ENCODE data around the gene GPC2. TPM values are rescaled to one million over a fixed set of nuclear protein-coding genes. Genes with fewer than 3 reads are reported as not detected.
"Not testable (repeated sequence)": the region's sequence is repeated elsewhere in the genome, so short reads cannot be mapped to it uniquely, and the experiment has no call there.

The GPC2 gene, protein sequence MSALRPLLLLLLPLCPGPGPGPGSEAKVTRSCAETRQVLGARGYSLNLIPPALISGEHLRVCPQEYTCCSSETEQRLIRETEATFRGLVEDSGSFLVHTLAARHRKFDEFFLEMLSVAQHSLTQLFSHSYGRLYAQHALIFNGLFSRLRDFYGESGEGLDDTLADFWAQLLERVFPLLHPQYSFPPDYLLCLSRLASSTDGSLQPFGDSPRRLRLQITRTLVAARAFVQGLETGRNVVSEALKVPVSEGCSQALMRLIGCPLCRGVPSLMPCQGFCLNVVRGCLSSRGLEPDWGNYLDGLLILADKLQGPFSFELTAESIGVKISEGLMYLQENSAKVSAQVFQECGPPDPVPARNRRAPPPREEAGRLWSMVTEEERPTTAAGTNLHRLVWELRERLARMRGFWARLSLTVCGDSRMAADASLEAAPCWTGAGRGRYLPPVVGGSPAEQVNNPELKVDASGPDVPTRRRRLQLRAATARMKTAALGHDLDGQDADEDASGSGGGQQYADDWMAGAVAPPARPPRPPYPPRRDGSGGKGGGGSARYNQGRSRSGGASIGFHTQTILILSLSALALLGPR
- 1 to 10 TPM in 3 of 6 experiments, under 1 TPM in 3; 0.57 to 1.4 (median 0.86) TPM for total RNA-seq (2021; fragmentation: NEBNext Ultra II Directional; extraction: Animal tissue kit (Norgen Biotek cat#: 25700))
- long read RNA-seq, result 0 reads

DNA sequence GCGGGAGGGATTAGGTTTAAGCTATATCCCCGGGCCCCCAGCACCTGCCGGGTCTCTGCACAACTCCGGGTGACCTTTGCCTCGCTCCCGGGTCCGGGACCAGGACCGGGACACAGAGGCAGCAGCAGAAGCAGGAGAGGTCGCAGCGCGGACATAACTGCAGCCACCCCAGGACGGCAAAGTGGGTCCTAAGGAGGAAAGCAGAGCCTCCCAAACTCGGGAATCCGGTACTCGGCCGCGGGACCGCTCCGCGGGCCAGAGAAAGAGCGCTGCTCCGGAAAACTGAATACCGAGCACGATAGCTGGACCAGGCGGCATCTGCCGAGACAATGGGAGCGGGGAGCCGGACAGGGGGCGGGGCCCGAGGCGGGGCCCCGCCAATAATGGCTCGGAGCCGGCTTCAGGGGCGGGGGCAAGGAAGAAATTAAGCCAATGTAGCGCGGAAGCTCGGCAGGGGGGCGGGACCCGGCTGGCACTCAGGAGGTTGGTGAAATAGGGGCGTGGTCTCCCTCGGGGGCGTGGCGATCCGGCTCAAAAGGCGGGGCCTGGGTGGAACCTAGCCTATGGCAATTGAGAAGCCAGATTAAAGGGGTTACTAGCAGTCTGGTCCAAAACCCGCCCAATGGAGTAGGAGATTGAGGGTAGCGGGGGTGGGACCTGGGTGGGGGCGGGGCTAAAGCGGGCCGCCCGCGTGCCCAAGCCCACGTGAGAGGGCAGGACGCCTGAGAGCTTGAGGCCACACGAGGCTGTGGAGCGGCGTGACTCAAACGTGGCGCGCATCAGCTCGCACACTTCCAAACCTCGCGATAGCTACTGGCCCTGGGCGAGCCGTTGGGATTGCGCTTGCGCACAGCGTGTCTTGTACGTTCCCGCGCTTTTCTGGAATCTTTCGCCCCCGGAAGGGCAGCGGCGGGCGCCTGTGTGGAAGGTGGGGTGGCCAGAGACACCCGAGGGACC is at the start of gene GPC2, which contains the start of gene STAG3:
Gene GPC2 (minus strand): TSS at position 337 of the 957 bp plus-strand sequence. CDS start 182 bp downstream, at position 155.
Gene STAG3 (plus strand): TSS at position 874 of the 957 bp plus-strand sequence. CDS start 2,639 bp downstream, outside the sequence.
- H3K27me3 Mint-ChIP-seq (ENCODE audit: insufficient read depth), result peaks cover 14% of the 10 kb centered on the region
- no peaks in the 10 kb centered on the region for H3K36me3 Mint-ChIP-seq (ENCODE audit: low read depth)
- DNase-seq, result peak; percentile 91
- H3K4me3 Mint-ChIP-seq, result peak within 1 kb of the TSS; percentile 85
- H3K9me3 Mint-ChIP-seq, result no peaks in the 10 kb centered on the region
- H3K27ac Mint-ChIP-seq, result no peak within 1 kb of the TSS
- TF ChIP-seq, protein P1, sequence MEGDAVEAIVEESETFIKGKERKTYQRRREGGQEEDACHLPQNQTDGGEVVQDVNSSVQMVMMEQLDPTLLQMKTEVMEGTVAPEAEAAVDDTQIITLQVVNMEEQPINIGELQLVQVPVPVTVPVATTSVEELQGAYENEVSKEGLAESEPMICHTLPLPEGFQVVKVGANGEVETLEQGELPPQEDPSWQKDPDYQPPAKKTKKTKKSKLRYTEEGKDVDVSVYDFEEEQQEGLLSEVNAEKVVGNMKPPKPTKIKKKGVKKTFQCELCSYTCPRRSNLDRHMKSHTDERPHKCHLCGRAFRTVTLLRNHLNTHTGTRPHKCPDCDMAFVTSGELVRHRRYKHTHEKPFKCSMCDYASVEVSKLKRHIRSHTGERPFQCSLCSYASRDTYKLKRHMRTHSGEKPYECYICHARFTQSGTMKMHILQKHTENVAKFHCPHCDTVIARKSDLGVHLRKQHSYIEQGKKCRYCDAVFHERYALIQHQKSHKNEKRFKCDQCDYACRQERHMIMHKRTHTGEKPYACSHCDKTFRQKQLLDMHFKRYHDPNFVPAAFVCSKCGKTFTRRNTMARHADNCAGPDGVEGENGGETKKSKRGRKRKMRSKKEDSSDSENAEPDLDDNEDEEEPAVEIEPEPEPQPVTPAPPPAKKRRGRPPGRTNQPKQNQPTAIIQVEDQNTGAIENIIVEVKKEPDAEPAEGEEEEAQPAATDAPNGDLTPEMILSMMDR (IDR thresholded peaks at IDR 0.05), result no peak
- no peaks in the 10 kb centered on the region; the same call in 1 of the 2 replicates for H3K4me1 Mint-ChIP-seq (ENCODE audit: low read depth)

DNA sequence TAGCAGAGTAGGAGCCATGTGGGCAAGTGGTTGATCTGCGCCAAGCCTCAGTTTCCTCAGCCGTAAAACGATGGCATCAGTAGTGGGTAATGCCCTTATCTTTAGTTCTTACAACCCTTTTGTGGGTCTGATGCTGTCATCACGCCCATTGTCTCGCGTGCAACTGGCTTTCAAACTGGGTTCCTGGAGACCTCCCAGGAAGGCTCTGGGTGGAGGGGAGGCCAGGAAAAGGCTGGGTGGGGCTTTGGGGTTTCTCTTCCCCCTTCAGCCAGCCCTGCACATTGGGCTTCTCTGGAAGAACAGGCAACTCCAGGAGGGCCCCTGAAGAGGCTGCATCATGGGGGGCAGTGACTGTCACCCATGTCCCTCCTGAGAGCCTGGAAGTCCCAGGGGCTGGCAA is 47.7 kb upstream of the GPC2 start:
- not testable (repeated sequence) for H3K9me3 Mint-ChIP-seq; H3K27ac Mint-ChIP-seq; DNase-seq; H3K36me3 Mint-ChIP-seq (ENCODE audit: low read depth); H3K4me1 Mint-ChIP-seq (ENCODE audit: low read depth); H3K4me3 Mint-ChIP-seq; H3K27me3 Mint-ChIP-seq (ENCODE audit: insufficient read depth)

DNA sequence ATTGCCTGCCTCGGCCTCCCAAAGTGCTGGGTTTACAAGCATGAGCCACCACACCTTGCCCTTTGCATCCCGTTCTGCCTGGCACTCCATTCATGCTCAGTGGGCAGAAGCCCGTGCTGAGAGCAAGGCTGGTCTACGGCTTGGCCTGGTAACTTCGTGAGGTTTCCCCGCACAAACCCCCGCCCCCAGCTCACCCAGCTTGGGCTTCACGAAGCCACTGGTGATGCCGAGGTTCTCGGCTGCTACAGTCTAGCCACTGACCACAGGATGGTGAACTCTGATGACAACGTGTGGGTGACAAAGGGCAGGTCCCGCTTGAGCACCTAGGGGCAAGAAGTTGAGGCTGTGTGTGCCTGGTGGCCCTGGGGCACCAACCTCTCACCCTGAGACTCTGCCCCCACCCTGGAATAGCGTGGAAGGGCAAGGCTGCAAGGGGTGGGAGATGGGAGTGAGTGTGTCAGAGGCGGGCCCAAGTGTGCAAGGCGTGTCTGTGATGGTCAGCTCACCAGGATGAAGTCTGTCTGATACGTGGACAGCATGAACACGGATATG is 46.3 kb upstream of the GPC2 start:
- not testable (repeated sequence) for H3K27me3 Mint-ChIP-seq (ENCODE audit: insufficient read depth); H3K4me1 Mint-ChIP-seq (ENCODE audit: low read depth); H3K27ac Mint-ChIP-seq; H3K9me3 Mint-ChIP-seq; DNase-seq; H3K4me3 Mint-ChIP-seq; H3K36me3 Mint-ChIP-seq (ENCODE audit: low read depth)

DNA sequence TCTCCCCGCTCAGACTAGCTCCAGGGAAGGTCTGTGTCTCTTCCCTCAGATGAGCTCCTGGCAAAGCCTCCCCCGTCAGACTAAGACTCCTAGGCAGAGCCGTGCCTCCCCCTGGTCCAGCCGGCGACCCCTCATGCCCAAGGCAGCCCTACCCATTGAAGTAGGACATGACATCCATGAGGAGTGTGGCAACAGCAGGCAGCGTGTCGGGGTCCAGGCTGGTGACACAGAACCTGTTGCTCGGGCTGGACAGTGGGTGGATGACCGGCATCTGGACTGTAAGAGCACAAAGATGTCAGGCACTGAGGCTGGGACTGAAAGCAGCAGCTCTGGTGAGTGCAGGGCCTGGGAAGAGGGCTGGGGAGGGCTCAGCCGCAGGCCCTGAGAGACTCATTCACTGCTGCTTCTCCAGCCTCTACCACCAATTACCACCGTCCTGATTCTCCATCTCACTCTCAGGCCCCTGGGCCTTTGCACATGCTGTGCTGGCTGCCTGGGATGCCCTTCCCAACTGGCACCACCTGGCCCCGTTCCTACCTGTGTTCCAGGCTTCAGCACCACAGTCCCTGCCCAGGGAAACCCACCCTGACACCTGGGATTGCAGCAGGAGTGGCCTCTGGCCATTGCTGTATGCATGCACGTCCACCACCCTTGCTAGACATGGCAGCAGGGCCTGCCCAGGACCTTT is 45.4 kb upstream of the GPC2 start:
- Mint-ChIP-seq H3K27ac (no peak overlapping the region), H3K4me3 (no peak overlapping the region), H3K9me3 (no peaks in the 10 kb centered on the region), H3K27me3 (ENCODE audit: insufficient read depth) (peaks cover 2% of the 10 kb centered on the region), H3K4me1 (ENCODE audit: low read depth) (peaks cover 3% of the 10 kb centered on the region), H3K36me3 (ENCODE audit: low read depth) (no peaks in the 10 kb centered on the region)
- TF ChIP-seq, protein P1 (IDR thresholded peaks at IDR 0.05), result no peak
- no peak for DNase-seq

DNA sequence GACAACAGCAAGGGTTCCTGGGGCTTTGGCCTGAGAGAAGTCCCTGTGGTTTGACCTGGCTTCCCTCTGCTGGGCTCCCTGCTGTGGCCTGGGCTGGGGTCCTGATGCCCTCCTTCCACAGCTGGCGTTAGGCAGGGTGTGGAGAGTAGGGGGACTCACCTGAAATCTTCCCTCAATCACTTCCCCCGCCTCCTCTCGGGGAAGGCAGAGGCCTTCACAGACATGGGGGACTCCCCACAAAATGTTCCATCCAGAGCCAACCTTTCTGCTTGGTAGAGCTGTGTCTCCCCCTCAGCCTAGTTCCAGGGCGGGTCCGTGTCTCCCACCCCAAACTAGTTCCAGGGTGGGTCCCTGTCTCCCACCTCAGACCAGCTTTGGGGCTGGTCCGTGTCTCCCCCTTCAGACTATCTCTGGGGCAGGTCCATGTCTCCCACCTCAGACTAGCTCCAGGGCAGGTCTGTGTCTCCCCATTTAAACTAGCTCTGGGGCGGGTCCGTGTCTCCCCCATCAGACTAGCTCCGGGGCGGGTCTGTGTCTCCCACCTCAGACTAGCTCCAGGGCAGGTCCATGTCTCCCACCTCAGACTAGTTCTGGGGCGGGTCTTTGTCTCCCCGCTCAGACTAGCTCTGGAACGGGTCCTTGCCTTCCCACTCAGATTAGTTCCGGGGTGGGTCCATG is 44.7 kb upstream of the GPC2 start:
- no peak overlapping the region for H3K27ac Mint-ChIP-seq
- H3K4me3 Mint-ChIP-seq, result no peak overlapping the region
- H3K4me1 Mint-ChIP-seq (ENCODE audit: low read depth), result peaks cover 9% of the 10 kb centered on the region
- TF ChIP-seq, protein P1 (IDR thresholded peaks at IDR 0.05), result no peak
- H3K36me3 Mint-ChIP-seq (ENCODE audit: low read depth), result no peaks in the 10 kb centered on the region
- no peak for DNase-seq
- peaks cover 2% of the 10 kb centered on the region for H3K27me3 Mint-ChIP-seq (ENCODE audit: insufficient read depth)
- no peaks in the 10 kb centered on the region for H3K9me3 Mint-ChIP-seq
